GF-D8 (cell line): ENCODE measurements around the gene PAQR5.
"Not testable (repeated sequence)": the region's sequence is repeated elsewhere in the genome, so short reads cannot be mapped to it uniquely, and the experiment has no call there.

Source experiments
- DNase-seq: peaks from one replicate; lab custom pipeline; 2025; lab: John Stamatoyannopoulos, UW

Gene PAQR5, protein sequence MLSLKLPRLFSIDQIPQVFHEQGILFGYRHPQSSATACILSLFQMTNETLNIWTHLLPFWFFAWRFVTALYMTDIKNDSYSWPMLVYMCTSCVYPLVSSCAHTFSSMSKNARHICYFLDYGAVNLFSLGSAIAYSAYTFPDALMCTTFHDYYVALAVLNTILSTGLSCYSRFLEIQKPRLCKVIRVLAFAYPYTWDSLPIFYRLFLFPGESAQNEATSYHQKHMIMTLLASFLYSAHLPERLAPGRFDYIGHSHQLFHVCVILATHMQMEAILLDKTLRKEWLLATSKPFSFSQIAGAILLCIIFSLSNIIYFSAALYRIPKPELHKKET

DNA sequence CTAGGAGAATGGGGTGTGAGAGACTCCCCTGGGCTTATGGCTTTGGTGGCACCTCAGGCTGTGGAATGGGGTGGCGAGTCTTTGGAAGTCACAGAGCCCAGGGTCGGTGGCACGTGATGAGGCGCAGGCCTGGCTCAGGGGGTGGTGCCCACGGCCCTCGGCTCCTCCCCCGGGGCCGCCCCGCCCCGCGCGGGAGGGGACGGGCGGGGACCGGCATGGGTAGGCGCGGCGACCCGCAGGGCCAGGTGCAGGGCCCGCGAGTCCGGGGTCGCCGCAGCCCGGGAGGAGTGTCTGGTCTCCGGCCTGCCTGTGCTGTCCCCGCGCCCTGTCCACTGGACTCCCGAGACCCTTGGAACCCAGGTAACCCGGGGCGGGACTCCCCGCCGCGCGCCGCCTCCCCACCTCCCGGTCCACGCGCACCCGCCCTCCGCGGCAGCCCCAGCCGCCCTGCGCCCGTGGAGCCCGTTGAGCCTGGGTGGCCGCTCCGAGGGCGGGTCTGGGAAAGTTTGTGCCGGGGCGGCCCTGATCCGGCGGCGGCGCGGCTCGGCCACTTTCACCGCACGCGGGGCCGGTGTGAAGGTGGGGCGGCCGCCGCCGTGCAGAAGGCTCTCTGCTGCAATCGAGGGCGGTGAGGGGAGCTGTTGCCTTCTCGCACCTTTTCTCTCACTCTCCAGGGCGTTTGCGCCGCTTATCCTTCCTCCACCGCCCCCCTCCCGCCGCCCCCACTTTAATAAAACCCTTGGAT, at the start of gene PAQR5:
Gene PAQR5, plus strand, starts transcription at position 216 of the 745 bp plus-strand sequence. CDS start 61,169 bp downstream, outside the sequence.
- DNase-seq = no peak

DNA sequence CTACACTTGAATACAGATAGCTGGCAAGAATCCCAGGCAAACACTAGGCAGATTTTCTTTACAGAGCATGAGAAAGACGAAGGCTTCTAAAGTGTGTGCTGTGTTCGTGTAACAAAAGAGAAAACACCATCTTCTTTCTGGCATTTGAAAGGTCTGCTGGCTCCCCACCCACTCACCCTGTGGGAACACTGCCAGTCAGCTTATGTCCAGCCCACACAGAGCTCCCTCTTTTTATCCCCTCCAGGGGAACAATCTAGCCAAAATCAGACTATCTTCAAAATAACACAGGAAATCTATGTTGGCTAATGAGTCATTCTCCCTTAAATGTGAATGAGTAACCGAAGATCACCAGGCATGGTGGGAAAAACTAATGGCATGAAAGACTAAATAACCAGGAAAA, 45.6 kb upstream of the PAQR5 start:
- DNase-seq = no peak

DNA sequence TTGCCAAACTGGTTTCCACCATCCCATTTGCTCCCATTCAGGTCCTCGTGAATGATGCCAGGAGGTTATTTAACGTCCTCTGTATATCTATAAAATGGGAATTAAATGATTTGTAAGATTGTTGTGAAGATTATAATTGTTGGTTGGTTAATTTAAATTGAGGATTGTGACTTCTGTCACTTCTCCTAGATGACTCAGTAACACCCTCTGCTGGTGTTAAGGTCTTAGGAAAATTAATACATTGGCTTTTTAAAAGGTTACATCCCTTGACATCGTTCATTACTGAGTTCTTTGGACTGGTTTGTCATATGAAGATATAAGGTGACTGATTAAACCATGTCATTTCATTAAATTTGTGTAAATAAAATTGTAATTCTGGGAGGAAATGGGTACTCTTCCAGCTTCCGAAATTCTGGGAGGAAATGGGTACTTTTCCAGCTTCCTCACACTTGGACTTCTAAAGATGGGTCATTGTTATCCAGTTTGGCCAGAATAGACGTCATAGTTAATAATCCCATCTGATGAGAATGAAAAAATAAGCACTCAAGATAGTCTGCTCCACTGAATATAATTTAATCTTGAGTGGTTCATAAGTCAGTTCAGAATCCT, 33.3 kb upstream of the PAQR5 start:
- DNase-seq = no peak

DNA sequence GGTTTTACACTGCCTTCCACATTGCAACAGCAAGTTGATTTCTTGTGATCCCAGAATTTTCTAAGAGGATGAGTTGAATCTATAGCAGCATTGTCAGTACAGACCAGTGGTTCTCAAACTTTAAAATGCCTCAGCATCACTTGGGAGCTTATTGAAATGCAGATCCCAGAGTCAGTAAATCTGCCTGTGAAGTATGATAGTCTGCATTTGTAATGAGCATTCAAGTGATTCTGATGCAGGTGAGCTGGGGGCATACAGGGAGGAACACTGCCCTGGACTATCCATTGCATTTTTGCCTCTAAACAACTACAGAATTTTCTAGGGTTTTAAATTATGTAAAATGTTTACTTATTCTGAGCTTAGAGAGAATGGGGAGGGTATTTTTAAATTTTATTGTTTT, 27.5 kb upstream of the PAQR5 start:
- no peak for DNase-seq

DNA sequence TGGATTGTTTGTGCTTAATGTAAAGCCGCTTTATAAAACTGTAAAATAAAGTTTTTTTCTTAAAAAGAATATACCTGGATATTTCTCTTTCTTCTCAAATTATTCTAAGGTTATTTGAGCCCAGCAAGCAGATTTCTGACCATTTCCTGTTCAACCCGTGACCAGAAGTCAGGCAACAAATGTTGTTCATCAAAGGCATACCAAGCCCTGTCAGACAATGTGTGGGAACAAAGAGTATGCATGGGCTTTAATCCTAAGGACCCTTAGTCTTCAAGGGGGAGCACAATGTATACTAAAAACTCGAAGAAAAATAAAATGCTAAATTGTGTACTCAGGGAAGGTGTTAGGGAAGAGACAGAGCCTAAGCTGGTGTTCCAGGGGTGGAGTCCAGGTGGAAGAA, 26.6 kb upstream of the PAQR5 start:
- no peak for DNase-seq

DNA sequence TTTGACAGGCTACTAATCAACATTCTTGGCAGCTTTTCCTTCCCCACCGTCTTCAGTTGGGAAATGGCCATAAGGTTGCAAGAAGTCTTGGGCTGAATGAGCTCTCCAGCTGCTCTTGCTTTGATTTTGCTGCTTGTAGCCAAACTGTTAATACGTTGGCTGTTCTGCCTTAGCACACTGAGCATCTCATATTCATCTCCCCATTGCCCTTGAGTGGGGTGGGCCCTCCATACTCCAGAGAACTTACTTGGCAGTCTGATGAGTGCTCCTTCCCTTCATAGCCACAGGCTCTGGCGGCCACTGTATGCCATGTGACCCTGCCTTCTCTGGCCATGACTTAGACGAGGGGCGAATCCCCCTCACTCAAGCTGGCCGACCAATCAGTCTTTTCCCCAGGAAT, 25.8 kb upstream of the PAQR5 start:
- DNase-seq = no peak

DNA sequence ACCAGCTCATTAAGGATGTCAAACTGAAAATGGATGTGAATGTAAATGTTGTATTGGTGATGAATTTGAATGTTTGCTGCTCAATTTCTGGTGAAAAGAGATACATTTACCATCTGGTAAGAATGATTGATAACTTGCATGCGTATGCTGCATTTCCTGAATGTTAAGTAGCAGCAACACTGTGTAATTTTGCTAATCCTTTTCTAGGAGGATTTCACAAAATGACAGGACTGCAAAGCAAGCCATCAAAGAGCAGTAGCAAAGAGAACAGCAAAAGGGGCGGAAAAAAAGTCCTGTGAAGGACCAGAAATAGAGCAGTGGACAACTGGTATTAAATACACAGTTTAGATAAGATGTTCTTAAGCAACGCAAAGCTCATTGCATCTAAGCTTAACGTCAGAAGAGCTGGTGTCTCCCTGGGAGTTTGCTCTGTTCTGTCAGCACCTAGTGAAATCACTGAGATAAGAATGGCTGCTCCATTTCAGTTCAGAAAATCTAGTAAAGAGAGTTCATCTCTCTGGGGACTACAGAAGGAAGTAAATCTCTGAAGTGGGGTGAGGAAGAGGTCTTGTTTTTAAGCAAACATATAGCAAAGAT, 23.5 kb upstream of the PAQR5 start:
- no peak for DNase-seq

DNA sequence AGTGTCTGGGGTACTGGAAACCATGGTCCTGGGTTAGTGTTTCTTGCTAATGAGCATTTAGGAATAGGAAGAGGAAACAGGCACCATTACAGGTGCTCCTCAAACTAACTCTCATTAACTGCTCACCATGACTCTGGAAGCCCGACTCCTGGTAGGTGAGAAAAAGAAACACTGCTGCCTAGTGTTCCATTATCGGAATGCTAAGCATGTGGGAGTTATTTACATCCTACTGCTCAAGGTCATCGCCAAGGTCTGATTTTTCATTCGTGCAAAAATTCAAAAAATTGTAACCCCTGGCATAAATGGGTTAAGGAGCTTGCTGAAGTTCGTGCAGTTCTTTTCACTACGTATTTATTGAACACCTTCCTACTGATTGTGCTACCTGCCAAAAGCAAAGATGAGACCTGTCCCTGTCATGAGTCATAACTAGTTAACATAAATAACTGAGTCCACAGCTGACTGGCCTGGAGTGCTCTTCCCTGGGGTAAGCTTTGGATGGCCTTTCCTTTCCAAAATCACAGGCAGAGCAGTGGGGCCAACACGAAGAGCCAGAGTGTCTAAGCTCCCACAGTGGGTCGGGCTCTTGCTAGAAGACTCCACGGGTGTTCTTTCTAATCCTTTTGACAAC, 22.7 kb upstream of the PAQR5 start:
- no peak for DNase-seq

DNA sequence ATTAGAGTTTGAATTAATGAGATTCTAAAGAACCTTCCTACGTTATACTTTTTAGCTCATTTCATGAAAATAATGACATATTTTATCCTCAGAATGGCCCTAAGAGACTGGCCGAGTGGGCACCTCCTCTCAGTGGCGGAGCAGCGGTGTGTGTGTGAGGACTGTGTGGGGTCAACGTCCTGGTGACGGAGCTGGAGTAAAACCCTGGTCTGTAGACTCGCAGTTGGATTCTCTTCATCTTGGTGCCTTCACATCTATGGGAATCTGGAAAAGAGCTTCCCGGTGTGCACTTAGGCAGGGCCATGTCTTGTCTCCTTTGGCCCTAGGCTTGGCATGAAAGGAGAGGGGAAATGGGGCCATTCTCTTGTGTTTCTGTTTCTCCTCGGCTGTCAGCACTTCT, 21.4 kb upstream of the PAQR5 start:
- no peak for DNase-seq

DNA sequence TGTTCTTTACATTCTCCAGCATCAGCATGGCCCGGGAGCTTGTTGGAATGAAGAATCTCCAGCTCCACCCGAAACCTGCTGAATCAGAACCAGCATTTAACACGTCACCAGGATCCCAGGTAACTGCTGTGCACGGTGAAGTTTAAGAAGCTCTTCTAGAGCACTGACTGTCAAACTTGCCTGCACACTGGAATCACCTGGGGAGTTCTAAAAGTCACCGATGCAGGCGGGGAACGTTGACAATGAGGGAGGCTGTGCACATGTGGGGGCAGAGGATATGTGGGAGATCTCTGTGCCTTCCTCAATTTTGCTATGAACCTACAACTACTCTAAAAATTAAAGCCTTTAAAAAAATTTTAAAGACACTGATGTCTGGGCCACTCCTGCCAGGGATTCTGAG, 19.1 kb upstream of the PAQR5 start:
- no peak for DNase-seq

DNA sequence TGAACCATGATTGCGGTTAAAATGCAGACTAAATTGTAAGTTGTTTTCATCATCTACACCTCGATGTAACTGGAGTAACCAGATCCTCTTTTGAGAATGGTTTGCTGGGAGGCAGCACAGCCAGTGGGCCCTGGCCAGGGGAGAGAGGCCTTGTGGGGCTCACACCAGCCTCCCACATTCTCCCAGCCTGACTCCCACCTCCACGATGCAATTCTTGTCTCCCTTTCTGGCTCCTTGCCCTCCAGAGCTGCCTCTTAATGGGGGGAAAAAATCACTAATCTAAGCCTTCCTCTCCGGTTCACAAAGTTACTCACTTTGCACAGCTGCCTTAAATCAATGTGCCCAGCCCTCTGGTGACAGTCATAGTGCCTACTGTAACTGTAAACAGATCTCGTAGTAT, 17.9 kb upstream of the PAQR5 start:
- no peak for DNase-seq

DNA sequence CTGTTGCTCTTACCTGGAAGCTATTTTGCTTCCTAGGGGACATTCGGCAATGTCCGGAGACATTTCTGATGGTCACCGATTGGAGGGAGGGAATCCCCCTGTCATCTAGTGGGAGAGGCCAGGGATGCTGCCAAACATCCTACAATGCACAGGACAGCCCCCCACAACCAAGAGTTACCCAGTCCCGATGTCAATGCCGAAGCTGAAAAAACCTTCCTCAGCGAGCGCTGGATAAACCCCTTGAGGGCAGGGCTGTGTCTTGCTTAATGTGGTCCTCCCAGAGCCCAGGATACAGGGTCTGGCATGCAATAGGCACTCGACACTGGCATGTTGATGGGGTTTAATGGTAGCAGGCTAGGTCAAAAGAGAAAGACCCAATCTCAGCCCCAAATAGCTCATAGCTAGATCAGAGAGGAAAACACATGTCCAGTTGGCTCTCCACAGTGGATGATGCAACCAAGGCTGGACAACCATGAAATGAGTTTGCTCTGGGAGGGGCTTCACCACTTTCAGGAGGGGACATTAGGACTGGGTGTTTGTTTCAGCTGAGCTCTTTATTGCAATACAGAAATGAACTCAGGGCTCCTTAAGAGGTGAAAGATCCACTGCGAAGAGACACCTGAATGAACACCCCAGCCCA, 16.5 kb upstream of the PAQR5 start:
- DNase-seq = no peak

DNA sequence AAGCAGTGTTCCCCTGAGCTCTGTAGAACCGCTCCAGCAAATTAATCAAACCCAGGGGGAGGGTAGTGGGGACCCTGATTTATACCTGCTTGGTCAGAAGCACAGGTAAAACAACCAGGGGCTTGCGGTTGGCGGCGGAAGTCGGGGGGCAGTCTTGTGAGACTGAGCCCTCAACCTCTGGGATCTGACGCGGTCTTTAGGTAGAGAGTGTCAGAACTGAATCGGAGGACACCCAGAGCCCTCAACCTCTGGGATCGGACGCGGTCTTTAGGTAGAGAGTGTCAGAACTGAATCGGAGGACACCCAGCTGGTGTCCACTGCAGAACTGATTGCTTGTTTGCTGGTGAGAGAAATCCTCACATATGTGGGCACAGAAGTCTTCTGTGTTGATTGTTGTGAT, 12.9 kb upstream of the PAQR5 start:
- DNase-seq = no peak

DNA sequence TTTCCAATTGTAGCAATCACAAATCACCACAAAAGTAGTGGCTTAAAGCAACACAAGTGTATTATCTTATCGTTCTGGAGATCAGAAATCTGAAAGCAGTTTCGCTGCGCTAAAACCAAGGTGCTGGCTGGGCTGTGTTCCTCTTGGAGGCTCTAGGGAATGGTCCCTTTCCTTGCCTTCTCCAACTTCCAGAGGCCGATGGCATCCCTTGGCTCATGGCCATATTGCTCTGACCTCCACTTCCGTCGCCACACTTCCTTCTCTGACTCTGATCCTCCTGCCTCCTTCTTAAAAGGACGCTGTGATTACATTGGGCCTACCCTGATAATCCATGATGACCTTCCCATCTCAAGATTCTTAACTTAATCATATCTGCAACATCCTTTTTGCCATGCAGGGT, 10.7 kb upstream of the PAQR5 start:
- no peak for DNase-seq

DNA sequence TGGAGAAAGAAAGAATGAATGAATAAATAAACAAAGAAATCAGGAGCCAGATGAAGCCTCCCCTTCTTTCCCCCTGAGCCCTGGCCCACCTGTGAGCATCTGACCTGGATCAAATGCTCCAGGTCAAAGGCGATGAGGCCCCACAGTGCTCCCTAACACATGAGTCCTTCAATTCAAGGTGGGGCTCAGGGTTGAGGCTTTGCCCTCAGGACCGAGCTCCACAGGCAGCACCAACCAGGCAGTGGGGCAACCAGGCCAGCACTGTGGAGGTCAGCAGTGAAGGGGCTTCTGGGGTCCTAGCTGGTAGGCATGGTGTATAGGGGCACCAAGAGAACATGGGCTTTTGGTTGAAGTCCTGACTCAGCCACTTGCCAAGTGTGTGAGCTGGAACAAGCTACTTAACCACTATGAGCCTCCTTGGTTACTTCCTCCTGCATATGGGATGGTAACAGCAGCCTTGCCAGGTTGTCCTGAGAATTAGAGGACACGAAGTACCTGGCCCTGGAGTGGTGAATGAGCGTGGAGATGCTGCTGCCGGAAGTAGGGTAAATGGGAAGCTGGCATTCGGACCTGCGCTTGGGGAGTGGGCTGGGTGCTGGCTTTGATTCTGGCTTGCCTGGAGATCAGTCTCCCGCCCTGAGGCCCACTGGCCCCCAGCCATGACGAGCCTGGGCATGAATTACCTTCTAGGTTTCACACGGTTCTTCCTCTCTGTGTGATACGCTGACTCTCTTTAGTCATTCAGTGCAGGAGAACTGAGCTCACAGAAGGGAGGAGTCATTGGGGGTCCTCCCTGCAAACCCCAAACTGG, 10.0 kb upstream of the PAQR5 start:
- no peak for DNase-seq

DNA sequence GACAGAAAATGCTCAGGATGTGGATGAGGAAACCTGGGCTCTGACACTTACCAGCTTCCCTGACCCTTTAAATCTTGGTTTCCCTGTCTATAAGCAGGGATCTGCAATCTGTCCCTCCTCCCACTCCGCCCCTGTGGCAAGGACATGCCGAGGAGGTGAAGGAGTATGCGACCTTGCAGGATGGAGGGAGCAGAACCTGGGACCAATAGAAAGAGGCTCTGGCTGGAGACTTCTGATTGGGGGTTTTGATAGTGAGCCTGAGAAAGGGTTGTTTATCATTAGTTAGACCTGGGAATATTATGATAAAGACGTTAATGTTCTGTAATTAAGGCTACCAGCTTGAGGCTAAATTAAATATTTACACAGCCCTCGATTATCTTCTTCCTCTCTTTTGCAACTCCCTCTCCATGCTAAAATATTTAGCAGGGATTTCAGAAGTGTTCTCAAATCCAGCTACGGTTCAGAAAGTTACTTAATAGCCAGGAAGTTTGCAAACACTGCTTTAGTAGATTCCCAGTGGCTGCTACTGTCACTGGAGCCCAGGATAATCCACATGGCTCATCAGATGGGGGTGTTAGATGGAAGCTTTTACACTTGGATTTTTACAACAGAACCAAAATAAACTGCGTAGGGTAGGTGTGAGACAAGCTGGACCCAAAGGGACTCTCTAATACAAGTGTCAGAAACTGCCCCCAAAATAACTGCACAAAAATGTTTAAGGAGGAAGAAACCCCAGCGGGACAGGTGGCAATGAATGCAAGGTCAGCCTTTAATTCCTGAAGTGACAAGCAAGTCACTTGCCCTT, 9.2 kb upstream of the PAQR5 start:
- DNase-seq = no peak

DNA sequence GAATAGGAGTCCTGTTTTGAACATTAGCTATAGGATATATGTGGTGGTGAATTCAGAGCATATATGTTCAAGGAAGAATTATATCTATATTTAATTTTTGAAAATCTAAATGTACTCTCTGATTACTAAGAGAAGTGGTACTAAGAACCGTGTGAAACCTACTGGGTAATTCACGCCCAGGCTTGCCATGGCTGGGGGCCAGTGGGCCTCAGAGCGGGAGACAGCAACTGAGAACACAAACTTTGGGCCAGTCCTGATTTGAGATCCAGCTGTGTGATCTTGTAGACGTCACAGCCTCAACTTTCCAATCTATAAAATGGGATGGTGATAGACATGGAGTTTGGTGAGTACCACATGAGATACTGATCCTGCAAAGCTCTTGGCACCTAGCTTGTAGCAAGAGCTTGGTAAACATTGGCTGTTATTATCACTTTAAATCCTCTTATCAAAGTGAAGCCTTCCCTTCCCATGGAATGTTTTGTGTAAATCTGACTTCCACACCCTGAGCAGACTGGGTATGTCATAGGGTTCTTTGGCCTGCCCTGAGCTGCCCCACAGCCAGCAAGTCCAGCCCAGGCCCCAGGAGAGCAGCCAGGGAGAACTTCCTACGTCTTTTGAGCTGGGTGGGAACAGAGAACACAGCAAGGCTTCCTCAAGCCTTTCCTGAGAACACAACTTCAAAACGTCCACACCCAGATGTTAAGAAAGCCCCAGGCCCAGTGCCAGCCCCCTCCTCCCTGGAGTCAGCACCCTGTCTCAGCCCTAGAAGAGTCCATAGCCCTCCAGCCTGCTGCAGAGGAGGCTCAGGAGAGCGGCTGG, 8.2 kb upstream of the PAQR5 start:
- DNase-seq = no peak

DNA sequence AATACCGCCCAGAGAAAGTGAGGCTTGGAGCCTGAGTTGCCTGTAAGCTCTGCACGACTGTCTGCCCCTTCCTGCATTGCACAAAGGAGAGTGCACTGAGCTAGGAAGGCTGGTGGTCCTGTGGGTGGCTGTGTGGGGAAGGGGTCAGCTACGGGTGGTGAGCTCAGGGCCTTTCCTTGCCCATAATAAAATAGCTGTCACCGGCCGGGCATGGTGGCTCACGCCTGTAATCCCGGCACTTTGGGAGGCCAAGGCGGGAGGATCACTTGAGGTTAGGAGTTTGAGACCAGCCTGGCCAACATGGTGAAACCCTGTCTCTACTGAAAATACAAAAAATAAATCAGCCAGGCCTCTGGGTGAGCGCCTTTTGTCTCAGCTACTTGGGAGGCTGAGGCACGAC, 7.1 kb upstream of the PAQR5 start:
- not testable (repeated sequence) for DNase-seq

DNA sequence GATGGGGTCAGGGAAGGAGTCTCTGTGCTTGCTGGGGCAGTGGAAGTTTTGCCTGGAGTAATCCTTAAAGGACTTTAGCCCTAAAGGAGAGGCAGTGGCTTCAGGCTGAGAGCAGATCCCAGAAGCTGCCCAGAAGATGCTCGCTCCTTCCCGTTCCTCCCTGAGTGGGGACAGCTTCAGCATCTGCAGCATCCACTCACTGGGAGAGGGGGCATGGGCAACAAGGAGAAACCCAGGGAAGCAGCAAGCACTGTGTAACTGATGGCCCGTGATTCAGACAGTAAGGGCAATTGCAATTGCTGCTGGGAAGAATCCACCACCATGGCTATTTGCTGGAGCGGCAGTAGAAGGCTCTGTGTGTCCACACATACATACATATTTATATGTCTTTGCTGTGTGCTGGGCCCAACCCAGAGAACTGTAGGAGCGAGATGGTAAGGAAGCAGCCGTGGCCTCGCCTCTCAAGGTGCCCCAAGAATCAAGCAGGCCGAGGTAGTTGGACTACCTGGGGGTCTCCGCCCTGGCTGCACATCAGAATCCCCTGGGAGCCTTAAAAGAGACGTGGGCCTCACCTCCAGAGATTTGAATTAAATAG, 5.8 kb upstream of the PAQR5 start:
- no peak for DNase-seq
